Endothelial cell of hepatic sinusoid (primary cell): ENCODE data around the gene PLSCR2.
"Not testable (repeated sequence)": the region's sequence is repeated elsewhere in the genome, so short reads cannot be mapped to it uniquely, and the experiment has no call there.

Source experiments
- in situ Hi-C: cut with HindIII; loops from 2 replicates; pipeline ENCODE4 v1.10.0; 2017; ENCODE audit warnings: low sequenced_read_pairs

PLSCR2 gene

DNA sequence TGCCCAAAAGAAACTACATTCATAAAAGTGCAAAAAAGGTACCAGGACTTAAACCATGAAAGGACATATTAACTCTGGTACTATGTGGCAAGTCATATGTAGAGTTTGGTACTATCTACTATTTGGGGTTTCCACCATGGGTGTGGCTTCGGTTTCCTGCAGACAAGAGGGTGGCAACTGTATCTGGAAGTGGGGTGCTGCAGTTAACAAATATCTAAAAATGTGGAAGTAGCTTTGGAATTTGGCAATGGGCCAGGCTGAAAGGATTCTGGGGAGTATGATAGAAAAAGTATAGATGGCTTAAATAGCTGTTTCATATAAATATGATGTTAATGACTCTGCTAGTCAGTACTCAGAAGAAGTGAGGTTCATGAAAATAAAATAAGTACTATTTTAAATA lies 44.0 kb downstream of the PLSCR2 start:
- in situ Hi-C loops = no loop called here

GRCh38 chr3:146421819-146422759 lies 47.3 kb downstream of the PLSCR2 start:
- in situ Hi-C loops = no loop called here

DNA sequence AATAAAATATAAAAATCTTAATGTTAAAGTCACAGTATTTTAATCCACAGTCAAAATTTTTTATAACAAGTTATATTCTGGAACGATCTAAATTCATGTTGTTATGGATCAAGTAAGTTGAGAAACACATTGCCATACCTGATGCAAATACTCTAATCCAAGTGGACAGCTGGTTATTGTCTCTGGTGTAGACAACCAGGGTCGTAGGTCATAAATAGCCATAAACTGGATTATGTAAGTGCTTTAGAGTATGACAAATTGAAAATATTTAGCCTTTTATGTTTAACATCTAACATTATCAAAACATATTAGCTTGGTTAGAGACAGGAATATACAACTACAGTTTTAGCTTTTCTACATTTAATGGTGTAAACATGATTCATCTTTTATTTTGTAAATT lies 53.0 kb downstream of the PLSCR2 start:
- in situ Hi-C loops = no loop called here

DNA sequence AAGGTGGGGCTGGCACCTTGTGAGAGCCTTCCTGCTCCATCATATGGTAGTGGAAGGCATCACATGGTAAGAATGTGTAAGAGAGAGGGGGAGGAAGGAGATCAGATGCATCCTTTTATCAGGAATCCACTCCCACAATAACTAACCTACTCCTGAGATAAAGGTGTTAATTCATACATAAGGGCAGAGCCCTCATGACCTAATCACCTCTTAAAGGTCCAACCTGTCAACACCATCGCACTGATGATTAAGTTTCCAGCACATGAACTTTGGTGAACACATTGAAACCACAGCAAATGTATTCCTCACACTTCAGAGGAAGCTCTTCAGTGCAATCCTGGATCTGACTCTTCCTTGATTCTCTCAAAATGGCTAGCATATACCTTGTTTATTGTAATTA lies 55.4 kb downstream of the PLSCR2 start:
- in situ Hi-C loops = no loop called here

DNA sequence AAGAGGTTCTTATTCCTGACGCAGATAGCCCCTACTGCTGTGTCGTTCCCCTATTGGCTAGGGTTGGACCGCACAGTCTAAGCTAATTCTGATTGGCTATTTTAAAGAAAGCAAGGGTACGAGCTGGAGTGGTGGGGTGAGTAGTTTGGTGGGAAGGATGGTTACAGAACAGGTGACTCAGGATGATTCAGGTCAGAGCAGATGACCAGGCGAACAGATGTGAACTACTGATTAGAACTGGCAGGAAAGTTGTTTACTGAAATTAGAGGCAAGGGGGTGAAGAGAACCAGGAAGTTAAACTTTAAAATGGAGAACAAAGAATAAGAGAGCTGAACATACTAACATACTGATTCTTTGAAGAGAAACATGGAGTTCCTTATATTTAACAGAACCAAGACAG lies 56.6 kb downstream of the PLSCR2 start:
- in situ Hi-C loops = not testable (repeated sequence)

DNA sequence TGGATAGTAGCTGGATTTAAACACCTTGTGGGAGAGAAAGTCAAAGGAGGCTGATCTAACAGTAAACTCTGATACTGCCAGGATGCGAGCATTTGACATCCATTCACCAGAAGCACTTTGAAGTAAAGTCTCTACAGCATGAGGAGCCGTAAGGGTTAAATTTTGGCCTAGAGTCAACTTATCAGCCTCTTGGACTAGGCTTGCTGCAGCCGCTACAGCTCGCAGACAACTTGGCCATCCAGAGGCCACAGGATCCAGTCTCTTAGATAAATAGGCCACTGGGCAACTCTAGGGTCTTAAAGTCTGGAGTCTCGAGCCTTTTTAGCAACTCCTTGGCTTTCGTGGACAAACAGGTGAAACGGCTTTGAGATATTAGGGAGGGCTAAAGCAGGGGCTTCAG lies 61.4 kb downstream of the PLSCR2 start:
- in situ Hi-C loops = no loop called here

DNA sequence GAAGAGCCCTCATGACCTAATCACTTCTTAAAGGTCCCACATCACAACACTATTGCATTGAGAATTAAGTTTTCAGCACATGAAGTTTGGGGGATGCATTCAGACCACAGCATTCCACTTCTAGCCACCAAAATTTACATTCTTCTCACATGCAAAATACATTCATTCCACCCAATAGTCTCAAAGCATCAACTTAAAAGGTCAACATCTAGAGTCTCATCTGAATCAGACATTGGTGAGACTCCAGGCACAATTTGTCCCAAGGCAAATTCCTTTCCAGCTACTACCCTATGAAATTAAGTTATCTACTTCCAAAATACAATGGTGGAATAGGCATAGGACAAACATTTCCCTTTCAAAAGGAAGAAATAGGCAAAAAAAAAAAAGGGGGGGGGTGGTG lies 64.9 kb downstream of the PLSCR2 start:
- in situ Hi-C loops = no loop called here

DNA sequence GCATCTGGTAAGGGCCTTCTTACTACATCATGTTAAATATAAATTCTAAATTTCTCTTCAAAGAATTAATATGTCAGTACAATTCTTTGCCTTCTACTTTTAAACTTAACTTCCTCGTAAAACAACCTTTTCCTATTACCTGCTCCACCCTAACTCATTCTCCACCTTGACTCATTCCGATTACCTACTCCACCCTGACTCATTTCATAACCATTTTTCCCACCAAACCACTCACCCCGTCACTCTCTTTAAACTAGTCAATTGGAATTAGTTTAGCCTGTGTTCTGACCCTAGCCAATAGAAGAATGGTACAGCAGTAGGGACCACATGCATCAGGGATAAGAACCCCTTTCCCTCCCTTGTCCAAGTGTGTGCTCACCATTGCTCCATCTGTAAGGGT lies 65.6 kb downstream of the PLSCR2 start:
- in situ Hi-C loops = no loop called here

- in situ Hi-C loops = no loop called here
Observed at GRCh38 chr3:146396792-146397191, 72.6 kb downstream of the PLSCR2 start.

GRCh38 chr3:146395164-146395563 lies 74.2 kb downstream of the PLSCR2 start:
- in situ Hi-C loops = no loop called here

GRCh38 chr3:146390957-146391356 lies 78.4 kb downstream of the PLSCR2 start:
- in situ Hi-C loops = no loop called here

DNA sequence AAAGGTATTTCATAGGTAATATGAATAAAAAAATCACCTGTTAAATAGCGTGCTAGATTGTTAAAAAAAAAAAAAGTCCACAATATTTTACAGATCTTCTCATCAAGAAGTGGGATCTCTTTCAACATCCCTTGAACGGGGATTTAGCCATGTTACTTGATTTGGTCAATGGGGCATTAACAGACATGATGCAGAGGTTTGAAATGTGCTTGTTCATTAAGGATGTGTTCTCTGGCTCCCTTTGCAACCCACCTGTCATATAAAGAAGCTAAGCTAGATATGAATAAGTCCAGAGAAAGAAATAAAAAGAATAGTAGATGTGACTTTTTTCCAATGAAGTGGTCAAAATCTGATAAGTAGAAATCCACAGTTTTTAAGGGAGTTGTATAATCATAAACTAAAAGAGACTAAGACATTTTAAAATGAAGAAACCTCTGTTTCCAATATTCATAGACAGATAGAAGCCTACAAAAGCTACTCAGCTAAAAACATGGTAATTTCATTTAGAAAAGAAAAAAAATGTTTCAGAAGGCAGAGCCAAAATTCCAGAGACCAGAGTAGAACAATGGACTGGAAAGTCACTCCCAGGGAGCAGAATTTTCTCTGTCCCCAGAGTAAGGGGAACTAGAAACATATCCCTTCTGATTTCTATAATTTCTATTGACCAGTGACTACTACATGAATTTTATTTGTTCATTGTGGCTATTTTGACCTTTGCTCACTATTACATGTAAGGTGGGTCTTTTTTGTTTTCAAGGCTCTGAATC lies 79.2 kb downstream of the PLSCR2 start:
- in situ Hi-C loops = no loop called here

DNA sequence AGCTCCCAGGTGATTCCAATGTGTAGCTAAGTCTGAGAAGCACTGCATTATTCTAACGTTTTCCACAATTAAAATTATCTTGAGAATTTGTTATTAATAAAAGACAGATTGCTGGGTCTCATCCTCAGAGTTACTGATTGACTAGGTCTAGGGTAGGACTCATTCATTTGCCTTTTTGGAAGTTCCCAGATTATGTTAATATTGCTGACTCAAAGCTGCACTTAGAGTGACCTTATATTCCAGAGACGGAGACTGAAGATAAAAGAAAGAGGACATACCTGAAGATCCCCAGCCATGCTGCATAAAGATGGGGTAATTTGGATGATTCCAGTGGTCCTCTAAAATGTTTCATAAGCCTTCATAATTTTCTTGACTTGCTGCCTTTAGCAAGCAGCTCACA lies 81.8 kb downstream of the PLSCR2 start:
- in situ Hi-C loops = loop anchor here (5.0 kb wide), 1 partner anchor 60 kb away; no protein-coding TSS in a partner anchor

DNA sequence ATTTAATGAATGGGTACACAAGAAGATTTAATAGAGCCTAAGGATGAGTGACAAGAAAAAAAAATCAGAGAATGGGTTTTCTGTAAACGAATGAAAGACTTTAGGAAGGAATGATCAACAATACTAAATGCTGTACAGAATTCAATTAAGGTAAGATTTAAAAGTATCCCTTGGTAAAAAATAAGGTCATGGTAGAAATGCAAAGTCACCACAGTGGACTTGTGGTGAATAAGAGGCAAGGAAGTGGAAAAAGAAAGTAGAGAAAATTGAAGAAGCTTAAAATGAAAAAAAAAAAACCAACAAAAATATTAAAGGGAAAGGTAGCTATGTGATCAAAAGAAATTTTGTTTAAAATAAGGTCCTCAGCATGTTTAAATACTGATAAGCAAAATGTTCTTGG lies 82.4 kb downstream of the PLSCR2 start:
- in situ Hi-C loops = loop anchor here (5.0 kb wide), 1 partner anchor 60 kb away; no protein-coding TSS in a partner anchor

- in situ Hi-C loops = loop anchor here (5.0 kb wide), 1 partner anchor 63 kb away; no protein-coding TSS in a partner anchor
Observed at GRCh38 chr3:146384786-146385185, 84.6 kb downstream of the PLSCR2 start.
